ENCODE data around the gene DYNLT3.

Gene DYNLT3

GRCh38 chrX:37875675-37876074, 28.3 kb upstream of the DYNLT3 start:
- TF ChIP-seq SPI1 (IDR thresholded peaks at IDR 0.05; ENCODE audit: low read depth, low read length) (no peak), PAX5 (IDR thresholded peaks at IDR 0.05; ENCODE audit: insufficient read depth, low read length, severe bottlenecking) (no peak), POU2F2 (IDR thresholded peaks at IDR 0.05; ENCODE audit: low read depth, low read length) (no peak), POLR2A (IDR thresholded peaks at IDR 0.05; ENCODE audit: low read depth, low read length) (no peak)
- FAIRE-seq: no peak

GRCh38 chrX:37873220-37873619, 25.8 kb upstream of the DYNLT3 start:
- FAIRE-seq: no peak
- no peak for DNase-seq (ENCODE audit: insufficient read length, low spot score)
- TF ChIP-seq POLR2A (IDR thresholded peaks at IDR 0.05; ENCODE audit: low read depth, low read length) (no peak), POU2F2 (IDR thresholded peaks at IDR 0.05; ENCODE audit: low read depth, low read length) (no peak), POLR2AphosphoS5 (IDR thresholded peaks at IDR 0.05; ENCODE audit: low read depth, low read length) (no peak), TAF1 (IDR thresholded peaks at IDR 0.05; ENCODE audit: low read depth, low read length) (no peak), SPI1 (IDR thresholded peaks at IDR 0.05; ENCODE audit: low read depth, low read length) (no peak)

More at GRCh38 chrX:37875675-37876074, 28.3 kb upstream of the DYNLT3 start:
- DNase-seq (ENCODE audit: insufficient read length, low spot score): no peak

- DNase-seq (ENCODE audit: insufficient read length, low spot score) (no peak), FAIRE-seq (no peak)
These were observed 24.9 kb upstream of the DYNLT3 start for GRCh38 chrX:37872303-37872655.

GRCh38 chrX:37871626-37872302, 24.4 kb upstream of the DYNLT3 start:
- DNase-seq (ENCODE audit: insufficient read length, low spot score) (no peak), FAIRE-seq (no peak)
- TF ChIP-seq PAX5 (IDR thresholded peaks at IDR 0.05; ENCODE audit: insufficient read depth, low read length, severe bottlenecking) (no peak), TAF1 (IDR thresholded peaks at IDR 0.05; ENCODE audit: low read depth, low read length) (no peak), POU2F2 (IDR thresholded peaks at IDR 0.05; ENCODE audit: low read depth, low read length) (no peak), POLR2A (IDR thresholded peaks at IDR 0.05; ENCODE audit: low read depth, low read length) (no peak), SPI1 (IDR thresholded peaks at IDR 0.05; ENCODE audit: low read depth, low read length) (no peak), POLR2AphosphoS5 (IDR thresholded peaks at IDR 0.05; ENCODE audit: low read depth, low read length) (no peak)

More at GRCh38 chrX:37872303-37872655, 24.9 kb upstream of the DYNLT3 start:
- no peak for TF ChIP-seq POLR2AphosphoS5 (IDR thresholded peaks at IDR 0.05; ENCODE audit: low read depth, low read length)
- no peak for TF ChIP-seq TAF1 (IDR thresholded peaks at IDR 0.05; ENCODE audit: low read depth, low read length)

- FAIRE-seq (no peak), DNase-seq (ENCODE audit: insufficient read length, low spot score) (no peak)
- TF ChIP-seq POLR2A (IDR thresholded peaks at IDR 0.05; ENCODE audit: low read depth, low read length): no peak
- no peak for TF ChIP-seq PAX5 (IDR thresholded peaks at IDR 0.05; ENCODE audit: insufficient read depth, low read length, severe bottlenecking)
- TF ChIP-seq POLR2AphosphoS5 (IDR thresholded peaks at IDR 0.05; ENCODE audit: low read depth, low read length): no peak
- no peak for TF ChIP-seq POU2F2 (IDR thresholded peaks at IDR 0.05; ENCODE audit: low read depth, low read length)
- no peak for TF ChIP-seq SPI1 (IDR thresholded peaks at IDR 0.05; ENCODE audit: low read depth, low read length)
- TF ChIP-seq TAF1 (IDR thresholded peaks at IDR 0.05; ENCODE audit: low read depth, low read length): no peak
These were observed 20.3 kb upstream of the DYNLT3 start for GRCh38 chrX:37867536-37868153.

GRCh38 chrX:37863728-37864127, 16.4 kb upstream of the DYNLT3 start:
- TF ChIP-seq PAX5 (IDR thresholded peaks at IDR 0.05; ENCODE audit: insufficient read depth, low read length, severe bottlenecking) (no peak), POLR2A (IDR thresholded peaks at IDR 0.05; ENCODE audit: low read depth, low read length) (no peak), SPI1 (IDR thresholded peaks at IDR 0.05; ENCODE audit: low read depth, low read length) (no peak), POLR2AphosphoS5 (IDR thresholded peaks at IDR 0.05; ENCODE audit: low read depth, low read length) (no peak), TAF1 (IDR thresholded peaks at IDR 0.05; ENCODE audit: low read depth, low read length) (no peak), POU2F2 (IDR thresholded peaks at IDR 0.05; ENCODE audit: low read depth, low read length) (no peak)
- no peak for FAIRE-seq

GRCh38 chrX:37862851-37863250, 15.5 kb upstream of the DYNLT3 start:
- peak; percentile 35 for FAIRE-seq

More at GRCh38 chrX:37863728-37864127, 16.4 kb upstream of the DYNLT3 start:
- no peak for DNase-seq (ENCODE audit: insufficient read length, low spot score)

GRCh38 chrX:37860721-37861120, 13.3 kb upstream of the DYNLT3 start:
- DNase-seq (ENCODE audit: insufficient read length, low spot score): no peak
- no peak for TF ChIP-seq POLR2AphosphoS5 (IDR thresholded peaks at IDR 0.05; ENCODE audit: low read depth, low read length)
- no peak for FAIRE-seq

More at GRCh38 chrX:37862851-37863250, 15.5 kb upstream of the DYNLT3 start:
- no peak for DNase-seq (ENCODE audit: insufficient read length, low spot score)
- TF ChIP-seq PAX5 (IDR thresholded peaks at IDR 0.05; ENCODE audit: insufficient read depth, low read length, severe bottlenecking): no peak
- no peak for TF ChIP-seq SPI1 (IDR thresholded peaks at IDR 0.05; ENCODE audit: low read depth, low read length)
- no peak for TF ChIP-seq POLR2AphosphoS5 (IDR thresholded peaks at IDR 0.05; ENCODE audit: low read depth, low read length)

- TF ChIP-seq POLR2AphosphoS5 (IDR thresholded peaks at IDR 0.05; ENCODE audit: low read depth, low read length): no peak
- TF ChIP-seq TAF1 (IDR thresholded peaks at IDR 0.05; ENCODE audit: low read depth, low read length): no peak
- no peak for TF ChIP-seq SPI1 (IDR thresholded peaks at IDR 0.05; ENCODE audit: low read depth, low read length)
- no peak for TF ChIP-seq PAX5 (IDR thresholded peaks at IDR 0.05; ENCODE audit: insufficient read depth, low read length, severe bottlenecking)
- TF ChIP-seq POU2F2 (IDR thresholded peaks at IDR 0.05; ENCODE audit: low read depth, low read length): no peak
- no peak for TF ChIP-seq POLR2A (IDR thresholded peaks at IDR 0.05; ENCODE audit: low read depth, low read length)
- FAIRE-seq: no peak
- DNase-seq (ENCODE audit: insufficient read length, low spot score): no peak
These were observed 7.4 kb upstream of the DYNLT3 start for GRCh38 chrX:37854748-37855147.

- no peak for DNase-seq (ENCODE audit: insufficient read length, low spot score)
- TF ChIP-seq TAF1 (IDR thresholded peaks at IDR 0.05; ENCODE audit: low read depth, low read length): no peak
- TF ChIP-seq POU2F2 (IDR thresholded peaks at IDR 0.05; ENCODE audit: low read depth, low read length): no peak
- no peak for FAIRE-seq
These were observed 6.8 kb upstream of the DYNLT3 start for GRCh38 chrX:37854148-37854547.

All from GM12891 (cell line).